ENCODE measurements around the gene FYN.

FYN gene

DNA sequence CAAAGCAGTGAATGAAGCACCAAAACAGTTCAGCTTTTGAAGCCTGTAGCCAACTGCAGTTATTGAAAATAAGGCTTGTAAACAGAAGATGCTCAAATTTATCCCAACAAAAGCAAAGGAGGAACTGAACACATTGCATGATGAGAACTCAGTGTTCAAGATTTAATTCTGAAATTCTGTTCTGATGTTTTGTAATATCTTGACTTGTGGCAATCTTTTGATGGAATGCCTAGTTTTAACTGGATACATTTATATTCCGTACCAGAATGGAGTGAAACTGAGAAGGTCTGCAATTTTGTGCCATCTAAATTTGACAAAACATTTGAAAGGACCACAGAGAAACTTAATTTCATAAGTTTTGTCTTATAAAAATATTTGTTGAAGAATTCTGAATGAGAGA, 17.5 kb downstream of the FYN start:
- no peak for FAIRE-seq
- DNase-seq (ENCODE audit: insufficient read length, low spot score): no peak

DNA sequence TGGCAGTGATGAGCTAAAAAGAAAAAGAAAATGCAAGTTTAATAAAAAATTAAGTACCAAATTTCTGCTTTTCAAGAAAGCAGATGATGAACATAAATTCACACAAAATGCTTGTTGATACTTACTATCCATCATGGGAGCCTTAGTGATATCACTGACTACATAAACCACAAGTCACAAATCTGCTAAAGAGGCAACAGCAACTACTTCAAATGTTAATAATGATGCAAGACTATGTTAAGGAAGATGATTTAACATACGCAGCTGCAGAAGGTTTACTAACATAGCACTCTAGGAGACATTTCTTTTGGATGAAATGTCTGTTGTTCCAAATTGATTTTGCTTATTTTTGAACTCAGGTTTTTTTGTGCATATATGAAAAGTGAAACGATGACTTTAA, 18.6 kb downstream of the FYN start:
- FAIRE-seq (no peak), DNase-seq (ENCODE audit: insufficient read length, low spot score) (no peak)

DNA sequence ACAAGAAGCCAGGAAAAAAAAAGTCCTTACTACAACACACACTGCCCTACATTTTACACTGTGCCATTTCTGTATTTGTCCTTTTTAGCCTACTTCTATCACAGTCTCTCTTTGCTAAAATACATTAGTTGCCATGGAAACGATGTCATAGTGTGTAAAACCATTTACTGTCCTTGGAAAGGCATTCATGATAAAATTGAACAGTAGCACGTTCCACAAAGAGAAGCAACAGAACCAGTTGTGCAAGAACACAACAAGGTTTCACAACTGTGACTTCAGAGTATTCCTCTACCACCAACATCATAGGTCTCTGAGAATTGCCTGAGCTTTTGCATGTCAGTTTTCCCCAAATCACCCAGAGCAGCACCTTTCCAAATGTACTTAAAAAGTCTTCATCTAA, 20.5 kb downstream of the FYN start:
- no peak for FAIRE-seq
- no peak for DNase-seq (ENCODE audit: insufficient read length, low spot score)

DNA sequence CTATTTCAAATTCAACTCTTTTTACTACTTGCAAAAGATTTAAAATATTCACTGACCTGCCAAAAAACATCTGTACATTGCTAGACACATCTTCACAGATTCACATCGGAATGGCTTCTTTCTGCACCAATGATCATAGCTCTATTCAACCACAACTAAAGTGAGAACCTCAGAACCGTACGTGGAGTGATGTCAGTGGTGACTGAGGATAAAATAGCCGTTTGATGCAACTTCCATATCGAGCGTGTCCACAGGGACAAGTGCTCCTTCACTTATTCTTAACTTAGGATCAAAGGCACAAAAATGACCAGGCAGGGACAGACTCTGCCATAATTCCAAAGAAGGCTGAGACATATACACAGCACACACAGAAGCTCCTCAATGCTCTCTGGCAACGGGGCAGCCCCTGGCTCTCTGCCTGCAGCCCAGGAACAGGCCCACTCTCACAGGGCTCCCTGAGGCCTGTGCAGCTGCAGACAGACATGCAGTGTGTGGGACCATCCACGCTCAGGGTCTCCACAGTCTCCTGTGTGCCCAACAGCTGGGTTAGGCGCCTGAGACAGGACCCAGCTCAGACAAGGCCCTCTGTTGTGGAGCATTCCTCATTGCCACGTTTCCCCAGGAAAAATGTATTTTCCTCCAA, 22.8 kb downstream of the FYN start:
- DNase-seq (ENCODE audit: insufficient read length, low spot score) (no peak), FAIRE-seq (no peak)

DNA sequence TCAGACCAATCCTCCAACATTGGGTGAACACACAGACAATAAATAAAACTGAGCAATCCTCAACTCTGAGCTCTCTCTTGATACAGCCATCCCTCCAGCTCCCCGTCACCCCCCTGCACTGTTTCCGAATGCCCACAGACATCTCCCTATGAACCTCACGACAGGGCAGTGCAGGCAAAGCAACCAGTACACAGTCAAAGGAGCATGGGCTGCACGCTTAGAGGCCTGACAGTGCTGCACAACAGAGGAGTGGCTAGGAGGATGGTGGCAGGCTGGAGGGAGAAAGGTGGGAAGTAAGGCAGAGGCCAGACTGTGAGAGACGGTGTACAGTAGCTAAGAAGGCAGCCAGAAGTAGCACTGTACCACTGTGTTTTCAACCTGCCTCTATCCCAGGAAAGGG, 24.0 kb downstream of the FYN start:
- DNase-seq (ENCODE audit: insufficient read length, low spot score) (no peak), FAIRE-seq (no peak)

DNA sequence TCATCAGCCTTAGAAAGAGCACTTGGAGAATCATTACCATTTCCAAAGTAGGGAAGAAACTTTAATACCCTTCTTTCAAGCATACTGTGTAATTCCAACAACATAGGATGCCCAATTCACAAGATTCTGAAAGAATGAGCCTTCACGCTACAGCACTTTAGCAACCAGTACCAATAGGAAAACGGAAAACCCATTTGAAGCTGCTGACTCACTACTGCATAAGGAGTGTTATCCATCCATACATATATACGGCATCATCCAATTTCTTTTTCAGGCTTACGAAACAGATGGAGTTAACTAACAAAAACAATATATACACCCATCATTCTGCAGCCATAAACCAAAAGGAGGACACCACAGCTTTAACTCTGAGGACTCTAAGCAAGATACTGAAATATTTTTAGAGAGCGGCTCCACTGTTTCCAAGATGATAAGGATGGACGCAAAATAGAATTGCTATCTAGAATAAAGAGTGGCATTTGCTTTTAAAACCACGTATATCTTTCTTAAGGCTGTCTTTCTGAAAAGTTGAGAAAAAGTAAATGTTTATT, 24.9 kb downstream of the FYN start:
- DNase-seq (ENCODE audit: insufficient read length, low spot score): no peak
- no peak for FAIRE-seq

DNA sequence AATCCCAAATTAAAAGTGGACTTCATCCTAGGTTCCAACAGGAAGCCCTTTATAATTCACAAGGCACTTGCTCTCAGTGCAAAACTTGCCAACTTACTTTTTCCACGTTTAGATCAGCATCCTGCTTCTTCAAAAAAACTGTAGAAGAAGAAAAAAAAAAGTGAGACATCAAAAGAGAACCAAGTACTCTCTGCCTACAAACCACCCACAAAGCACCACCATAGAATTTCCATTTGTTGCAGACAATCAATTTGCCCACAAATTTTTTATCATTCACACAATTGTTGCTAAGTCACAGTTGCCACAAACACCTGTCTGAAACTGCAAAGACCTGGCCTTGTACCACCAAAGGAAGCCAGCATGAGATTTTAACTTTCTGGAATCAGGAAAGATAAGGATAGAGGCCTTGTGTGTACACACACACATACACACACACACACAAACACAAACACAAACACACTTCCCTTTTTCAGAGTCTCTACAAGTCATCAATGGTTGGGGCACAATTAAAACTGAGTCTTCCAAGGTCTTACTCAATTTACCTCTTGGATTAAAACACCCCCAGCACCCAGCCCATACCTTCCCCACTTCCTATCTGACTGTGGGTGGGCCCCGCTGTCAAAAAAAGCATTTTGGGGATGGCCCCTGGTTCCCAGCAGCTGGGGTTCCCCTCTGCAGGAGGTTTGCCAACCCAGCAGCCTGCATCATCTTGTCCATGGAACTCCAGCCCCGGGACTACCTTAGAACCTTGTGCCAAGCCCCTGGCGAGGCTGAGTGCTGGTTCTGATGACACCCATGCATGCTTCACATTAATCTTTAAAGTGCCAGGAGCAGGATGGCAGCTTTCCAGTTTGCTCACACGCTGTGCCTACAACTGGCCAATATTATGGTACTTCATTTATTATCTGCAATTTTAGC, 26.5 kb downstream of the FYN start:
- FAIRE-seq: no peak

DNA sequence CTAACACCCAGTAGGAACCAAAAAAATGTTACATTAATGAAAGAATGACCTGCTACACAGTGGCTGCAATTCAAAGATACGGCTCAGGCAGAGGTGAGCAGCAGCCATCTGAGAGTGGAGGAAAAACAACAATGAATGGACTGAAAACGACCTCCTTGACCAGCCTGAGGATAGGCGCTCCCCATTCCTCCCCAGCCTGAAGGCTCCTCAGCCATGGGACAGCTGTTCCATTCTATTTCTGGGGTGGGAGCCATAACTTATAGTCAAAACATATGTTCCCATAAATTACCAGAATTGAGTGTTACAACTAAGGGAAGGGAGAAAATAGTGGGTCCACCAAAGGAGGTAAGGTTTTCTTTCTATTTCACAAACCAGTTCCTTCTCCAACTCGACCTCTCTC, 27.2 kb downstream of the FYN start:
- DNase-seq (ENCODE audit: insufficient read length, low spot score) (no peak), FAIRE-seq (no peak)

More for the DNA sequence above, 26.5 kb downstream of the FYN start:
- no peak for DNase-seq (ENCODE audit: insufficient read length, low spot score)

DNA sequence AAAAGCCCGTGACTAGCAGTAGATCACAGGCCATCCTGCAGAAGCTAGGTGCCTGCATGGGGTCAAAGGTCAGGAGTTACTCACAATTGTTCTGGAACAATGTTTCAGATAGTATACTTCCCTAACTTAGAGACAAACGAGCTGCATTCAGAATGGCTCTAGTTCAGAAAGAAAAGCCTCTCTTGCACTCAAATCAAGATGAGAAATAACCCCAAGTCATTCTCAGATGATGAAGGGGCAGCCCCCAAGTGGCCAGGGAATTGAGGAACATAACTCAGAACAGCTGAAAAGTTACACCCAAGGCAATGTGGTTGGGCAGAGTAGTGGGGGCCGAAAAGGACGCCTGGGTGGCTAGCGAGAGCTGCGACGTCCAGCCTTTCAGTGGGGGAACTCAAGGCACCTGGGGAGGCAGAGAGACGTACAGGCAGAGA, 27.8 kb downstream of the FYN start:
- no peak for FAIRE-seq

DNA sequence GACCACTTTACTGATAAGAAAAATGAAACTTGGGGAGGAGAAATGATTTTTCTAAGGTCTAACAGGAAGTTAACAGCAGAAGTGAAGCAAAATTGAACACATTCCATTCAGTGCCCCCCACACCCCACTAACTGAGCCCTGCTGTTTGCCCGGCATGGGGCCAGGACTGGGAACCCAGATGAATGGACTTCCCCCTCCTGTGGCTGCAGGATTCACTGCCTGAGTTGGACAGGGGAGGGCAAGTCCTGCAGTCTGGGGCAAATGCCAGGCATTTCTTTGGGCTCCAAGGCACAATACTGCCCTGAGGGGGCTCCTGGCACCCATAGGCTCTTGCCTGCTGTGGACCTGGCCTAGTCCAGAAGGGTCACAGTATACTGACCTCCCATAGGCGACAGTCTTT, 28.3 kb downstream of the FYN start:
- DNase-seq (ENCODE audit: insufficient read length, low spot score): peak; percentile 28
- FAIRE-seq: no peak

More for the DNA sequence above, 27.8 kb downstream of the FYN start:
- DNase-seq (ENCODE audit: insufficient read length, low spot score): no peak

DNA sequence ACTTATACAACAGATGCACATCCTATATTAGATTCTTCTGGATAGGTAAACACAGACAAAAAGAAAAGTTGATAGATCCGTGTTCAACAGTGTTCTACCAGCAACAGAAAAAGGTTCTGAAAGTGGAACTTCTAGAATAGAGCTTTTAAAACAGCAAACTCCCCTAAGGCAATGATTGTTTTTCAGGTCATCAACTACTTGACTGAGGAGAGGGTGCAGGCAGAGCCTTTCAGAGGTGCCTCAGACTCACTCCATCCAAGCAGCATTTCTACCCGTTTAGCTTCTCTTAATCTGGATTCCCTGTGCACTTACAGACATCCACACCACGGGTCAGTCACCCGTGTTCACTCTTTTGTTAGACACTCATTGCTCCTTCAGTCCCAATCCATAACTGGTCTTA, 28.9 kb downstream of the FYN start:
- FAIRE-seq (no peak), DNase-seq (ENCODE audit: insufficient read length, low spot score) (no peak)

DNA sequence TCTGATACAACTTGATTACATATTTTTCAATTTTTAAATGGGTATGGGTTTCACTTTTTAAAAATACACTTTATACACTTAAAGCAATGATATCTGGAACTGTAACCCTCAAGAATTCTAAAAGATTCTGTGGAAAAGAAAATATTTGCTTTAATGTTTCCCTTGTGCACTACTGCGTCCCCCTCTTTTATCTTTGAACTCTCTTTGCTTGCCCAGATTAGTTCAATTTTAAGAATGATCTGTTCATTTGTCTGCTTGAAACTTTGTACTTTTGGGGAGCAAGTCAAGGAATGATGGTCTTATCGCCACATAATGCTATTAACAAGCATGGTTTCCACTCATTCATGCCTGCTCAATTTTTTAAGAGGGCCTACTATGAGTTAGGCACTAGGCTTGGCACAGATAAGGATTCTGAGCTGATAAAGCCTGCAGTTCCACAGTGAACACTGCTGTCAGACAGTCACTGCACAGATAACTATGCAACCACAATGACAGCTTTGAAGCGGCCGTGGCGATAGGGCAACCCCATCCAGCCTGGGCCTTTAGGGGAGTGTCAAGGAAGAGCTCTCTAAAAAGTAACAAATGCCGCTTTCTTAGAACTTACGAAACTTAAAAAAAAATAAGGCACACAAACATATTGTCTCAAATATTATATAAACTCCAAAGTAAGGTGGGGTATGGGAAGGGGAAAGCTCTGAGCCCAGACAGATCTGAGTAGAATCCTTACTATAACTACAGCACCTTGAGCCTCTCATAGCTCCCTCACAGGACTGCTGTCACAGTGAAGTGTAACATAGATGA, 29.7 kb downstream of the FYN start:
- no peak for FAIRE-seq
- no peak for DNase-seq (ENCODE audit: insufficient read length, low spot score)

DNA sequence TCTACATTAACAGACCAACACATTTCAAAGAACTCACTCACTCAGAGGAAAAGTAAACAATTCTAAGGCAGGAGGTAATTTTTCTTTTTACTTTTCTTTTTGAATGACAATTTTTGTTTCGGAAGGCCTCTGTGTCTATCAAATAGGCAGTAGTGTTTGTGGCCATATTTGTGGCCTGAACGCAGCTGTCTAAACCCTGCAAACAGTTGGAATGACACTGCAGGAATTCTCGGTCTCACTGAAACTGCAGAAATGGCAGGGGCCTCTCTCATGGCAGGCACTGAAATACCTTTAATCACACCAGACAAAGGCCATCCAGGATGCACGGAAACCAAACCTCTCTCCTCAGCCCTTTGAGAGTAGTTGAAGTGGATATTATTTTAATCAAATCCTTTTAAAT, 30.4 kb downstream of the FYN start:
- DNase-seq (ENCODE audit: insufficient read length, low spot score): no peak
- FAIRE-seq: no peak

DNA sequence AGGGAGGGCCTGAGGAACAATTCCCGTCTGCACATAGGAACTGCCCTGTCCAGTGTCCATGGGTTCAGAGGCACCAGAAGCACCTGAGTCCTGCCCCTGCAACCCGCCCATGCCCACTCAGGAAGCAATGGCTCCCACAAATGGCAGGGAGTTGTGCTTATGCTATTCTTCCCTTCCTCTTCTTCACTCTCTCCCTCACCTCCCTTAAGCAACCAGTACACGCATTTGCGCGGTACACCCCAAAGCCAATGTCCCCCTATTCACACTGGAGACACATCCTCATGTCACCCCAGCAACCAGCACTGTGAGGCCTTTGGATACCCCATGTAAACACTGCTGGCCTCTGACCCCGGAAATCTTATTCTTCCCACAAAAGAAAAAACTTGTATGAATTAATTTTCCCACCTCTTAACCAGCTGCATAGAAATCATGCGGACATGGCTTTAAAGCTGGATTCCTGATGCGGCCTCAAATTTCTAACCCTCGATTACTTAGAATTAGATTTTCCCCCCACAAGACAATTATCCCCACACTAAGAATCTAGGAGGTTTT, 30.9 kb downstream of the FYN start:
- DNase-seq (ENCODE audit: insufficient read length, low spot score) (no peak), FAIRE-seq (no peak)

DNA sequence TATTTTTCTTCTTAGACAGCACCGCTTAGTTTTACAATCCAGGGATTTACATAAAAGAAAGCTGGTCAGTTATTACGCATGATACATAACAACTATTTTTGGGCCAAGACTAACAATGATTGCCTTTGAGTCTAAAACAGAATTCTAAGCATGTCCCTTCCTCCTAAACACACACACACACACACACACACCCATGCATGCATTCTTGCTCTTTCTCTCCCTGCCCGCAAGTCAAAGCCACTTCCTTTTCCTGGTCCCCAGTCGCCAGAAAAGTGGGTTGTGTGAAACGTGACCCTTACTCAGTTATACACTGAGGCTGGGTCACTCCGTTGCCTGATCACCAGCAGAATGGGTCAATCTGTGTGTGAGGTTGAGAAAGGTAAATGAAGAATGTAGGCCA, 31.4 kb downstream of the FYN start:
- FAIRE-seq (no peak), DNase-seq (ENCODE audit: insufficient read length, low spot score) (no peak)

DNA sequence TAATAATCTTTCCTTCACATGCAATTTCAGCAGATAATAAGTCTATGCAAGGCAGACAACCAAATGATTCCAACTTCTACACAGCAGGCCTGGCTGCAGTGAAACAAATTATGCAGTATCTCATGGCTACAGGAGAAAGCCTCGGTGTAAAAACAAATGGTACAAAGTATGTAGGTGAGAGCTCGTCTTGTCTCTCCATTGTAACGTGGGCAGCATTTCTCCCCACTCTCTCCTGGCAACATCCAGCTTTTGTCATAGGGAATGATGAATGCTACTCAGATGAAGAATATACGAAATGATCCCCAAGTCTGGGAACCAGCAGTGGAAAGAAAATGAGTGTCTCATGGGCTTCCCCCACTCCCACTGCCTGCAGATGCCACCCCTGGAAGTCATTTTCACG, 32.4 kb downstream of the FYN start:
- FAIRE-seq: no peak
- no peak for DNase-seq (ENCODE audit: insufficient read length, low spot score)

DNA sequence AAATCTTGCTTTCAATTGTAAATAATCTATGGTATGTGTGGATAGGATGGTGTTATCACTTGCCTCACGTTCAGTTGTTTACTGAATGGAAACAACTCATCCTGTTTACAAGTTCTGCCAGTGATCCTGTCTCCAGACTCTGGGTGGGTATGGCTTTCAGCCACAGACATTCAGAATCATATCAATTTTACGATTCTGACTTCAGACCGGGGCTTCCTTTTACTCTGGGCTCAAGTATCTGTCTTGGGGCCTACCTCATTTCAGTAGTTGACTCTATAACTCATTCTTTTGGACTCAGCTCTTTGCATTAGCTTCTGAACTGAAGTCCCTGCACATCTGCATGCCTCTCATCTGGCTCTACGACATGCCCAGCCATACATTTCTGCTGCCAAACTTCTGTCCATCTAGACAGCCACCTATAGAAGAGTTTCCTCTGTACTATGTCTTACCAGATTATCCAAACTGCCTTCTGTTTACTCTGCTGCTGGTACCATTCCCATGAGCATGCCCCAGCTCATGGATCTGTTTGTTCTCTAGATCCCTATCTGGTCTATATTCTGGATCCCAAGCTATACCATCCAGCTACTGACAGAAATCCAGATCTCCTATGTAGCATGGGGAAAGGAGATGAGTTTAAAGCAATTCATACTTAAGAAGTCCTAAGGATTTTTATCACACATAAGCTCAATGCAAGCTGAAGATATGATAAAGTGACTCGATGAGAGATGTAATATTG, 34.3 kb downstream of the FYN start:
- FAIRE-seq: no peak

DNA sequence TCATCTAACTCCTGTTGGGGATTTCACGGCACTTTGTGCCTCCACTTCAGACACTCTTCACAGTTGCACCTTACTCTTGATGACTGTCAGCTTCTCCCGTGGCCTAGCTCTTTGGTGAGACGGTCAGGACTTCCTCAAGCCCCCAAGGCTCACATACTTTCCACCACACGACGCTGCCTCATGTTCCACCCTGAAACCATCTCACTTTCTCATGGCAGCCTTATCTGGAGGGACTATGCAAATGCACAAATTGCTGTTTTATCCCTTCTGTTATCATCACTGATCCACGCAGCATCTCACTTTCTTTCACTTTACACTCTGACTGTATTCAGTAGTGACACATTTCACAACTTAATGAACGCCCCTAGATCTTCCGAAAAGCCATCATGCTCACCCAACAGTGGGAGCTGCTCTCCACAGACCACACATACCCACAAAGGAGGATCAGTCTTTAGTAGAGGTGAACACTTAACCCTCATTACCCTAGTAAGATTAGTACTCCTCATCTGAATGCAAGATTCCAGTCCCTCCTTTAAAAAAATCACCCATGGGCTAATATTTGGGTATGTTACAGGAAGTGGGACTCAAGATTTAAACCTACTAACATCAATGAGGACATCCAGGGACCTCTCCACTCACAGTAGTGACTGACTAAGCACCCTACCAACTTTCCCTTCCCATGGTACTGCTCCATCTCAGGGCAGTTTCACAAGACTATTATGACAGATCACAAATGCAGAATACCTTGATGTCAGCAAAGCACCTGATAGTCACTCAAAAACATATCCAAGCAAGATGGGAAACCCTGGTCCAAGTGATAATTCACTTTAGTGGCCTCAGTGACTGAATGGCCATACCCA, 35.4 kb downstream of the FYN start:
- FAIRE-seq: no peak

More for the DNA sequence above, 34.3 kb downstream of the FYN start:
- DNase-seq (ENCODE audit: insufficient read length, low spot score): no peak

DNA sequence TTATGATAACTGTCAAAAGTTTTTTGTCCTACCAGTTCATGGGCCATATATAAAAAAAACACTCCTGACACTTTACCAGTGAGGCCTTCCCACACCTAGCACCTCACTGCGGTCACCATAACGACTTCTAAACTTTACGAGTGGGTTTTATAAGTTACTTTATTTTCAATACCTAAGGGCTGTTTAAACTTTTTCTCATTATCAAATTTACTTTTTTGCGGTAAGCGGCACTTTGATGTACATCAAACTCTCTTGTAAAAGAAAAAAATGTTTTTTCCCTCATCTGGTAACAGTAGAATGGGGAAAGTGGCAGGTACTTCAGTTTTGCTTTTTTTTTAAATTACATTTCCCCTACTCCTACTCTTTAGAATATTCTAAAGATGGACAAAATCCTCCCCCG, 36.2 kb downstream of the FYN start:
- FAIRE-seq: no peak
- DNase-seq (ENCODE audit: insufficient read length, low spot score): no peak

More for the DNA sequence above, 35.4 kb downstream of the FYN start:
- DNase-seq (ENCODE audit: insufficient read length, low spot score): no peak

Data from HTR-8/SVneo (cell line).